GM12875 (cell line): Measurements from ENCODE around the gene ARID1B.

Experiments
- H3K4me3 ChIP-seq: one replicate; pipeline ENCODE4 v1.5.1; 2011; ENCODE audit warnings: low read depth, low read length, control low read depth
- TF ChIP-seq, protein P1 (sequence below): IDR thresholded peaks from 2 replicates; pipeline ENCODE4 v1.5.1; 2011; ENCODE audit warnings: low read depth, mild to moderate bottlenecking, control low read depth, inconsistent platforms, low read length, moderate library complexity, borderline replicate concordance; ENCODE audit not compliant: insufficient read depth

Gene ARID1B

DNA sequence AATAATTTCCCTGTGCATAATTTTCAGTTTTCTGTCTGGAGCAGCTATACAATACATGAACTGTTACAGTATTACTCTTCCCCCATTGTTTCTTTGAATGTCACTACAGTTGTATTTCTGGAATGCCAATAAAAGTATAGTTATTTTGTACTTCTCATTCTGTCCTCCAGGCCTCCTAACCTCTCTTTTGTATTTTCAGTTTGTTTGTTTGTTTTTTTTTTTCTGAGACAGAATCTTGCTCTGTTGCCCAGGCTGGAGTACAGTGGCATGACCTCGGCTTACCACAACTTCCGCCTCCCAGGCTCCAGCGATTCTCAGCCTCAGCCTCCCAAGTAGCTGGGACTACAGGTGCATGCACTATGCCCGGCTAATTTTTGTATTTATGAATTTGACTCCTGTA lies 16.8 kb upstream of the ARID1B start:
- TF ChIP-seq, protein P1, sequence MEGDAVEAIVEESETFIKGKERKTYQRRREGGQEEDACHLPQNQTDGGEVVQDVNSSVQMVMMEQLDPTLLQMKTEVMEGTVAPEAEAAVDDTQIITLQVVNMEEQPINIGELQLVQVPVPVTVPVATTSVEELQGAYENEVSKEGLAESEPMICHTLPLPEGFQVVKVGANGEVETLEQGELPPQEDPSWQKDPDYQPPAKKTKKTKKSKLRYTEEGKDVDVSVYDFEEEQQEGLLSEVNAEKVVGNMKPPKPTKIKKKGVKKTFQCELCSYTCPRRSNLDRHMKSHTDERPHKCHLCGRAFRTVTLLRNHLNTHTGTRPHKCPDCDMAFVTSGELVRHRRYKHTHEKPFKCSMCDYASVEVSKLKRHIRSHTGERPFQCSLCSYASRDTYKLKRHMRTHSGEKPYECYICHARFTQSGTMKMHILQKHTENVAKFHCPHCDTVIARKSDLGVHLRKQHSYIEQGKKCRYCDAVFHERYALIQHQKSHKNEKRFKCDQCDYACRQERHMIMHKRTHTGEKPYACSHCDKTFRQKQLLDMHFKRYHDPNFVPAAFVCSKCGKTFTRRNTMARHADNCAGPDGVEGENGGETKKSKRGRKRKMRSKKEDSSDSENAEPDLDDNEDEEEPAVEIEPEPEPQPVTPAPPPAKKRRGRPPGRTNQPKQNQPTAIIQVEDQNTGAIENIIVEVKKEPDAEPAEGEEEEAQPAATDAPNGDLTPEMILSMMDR: no peak
- no peak overlapping the region for H3K4me3 ChIP-seq

DNA sequence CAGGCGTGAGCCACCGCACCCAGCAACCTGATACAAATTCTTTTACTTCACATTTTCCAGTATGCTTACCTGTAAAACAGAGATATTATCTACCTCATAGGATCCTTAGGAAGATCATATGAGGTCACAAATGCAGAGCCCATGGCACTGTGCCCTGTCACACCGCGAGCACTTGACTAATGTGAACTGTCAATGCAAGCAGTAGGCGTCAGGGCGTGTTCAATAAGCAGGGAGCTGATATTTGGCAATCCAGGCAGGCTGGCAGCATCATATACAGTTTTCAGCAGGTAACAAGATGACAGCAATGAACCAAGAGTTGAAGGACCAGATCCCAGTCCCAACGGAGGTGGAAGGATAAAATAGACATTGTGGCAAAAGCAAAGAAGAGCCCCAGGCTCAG lies 14.6 kb upstream of the ARID1B start:
- TF ChIP-seq, protein P1: no peak

DNA sequence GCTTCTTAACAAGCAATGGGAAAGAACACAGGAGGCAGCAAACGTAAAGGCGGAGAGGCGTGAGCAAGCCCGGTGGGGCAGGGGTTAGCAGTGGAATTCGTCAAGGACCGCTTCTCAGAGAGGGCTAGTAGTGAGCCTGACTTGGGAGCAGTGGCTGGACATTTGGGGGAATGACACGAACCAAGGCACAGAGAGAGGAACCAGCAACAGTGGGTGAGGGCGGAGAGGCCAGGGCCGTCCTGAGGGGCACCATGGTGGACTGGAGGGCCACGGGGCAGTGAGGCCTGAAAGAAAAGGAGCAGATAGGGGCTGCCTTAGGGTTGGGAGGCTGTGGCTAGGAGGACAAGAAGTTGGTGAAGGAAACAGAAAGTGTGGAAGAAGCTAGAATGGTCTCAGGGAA lies 12.1 kb upstream of the ARID1B start:
- H3K4me3 ChIP-seq: no peak overlapping the region
- TF ChIP-seq, protein P1: no peak

More for the DNA sequence above, 14.6 kb upstream of the ARID1B start:
- no peak overlapping the region for H3K4me3 ChIP-seq

DNA sequence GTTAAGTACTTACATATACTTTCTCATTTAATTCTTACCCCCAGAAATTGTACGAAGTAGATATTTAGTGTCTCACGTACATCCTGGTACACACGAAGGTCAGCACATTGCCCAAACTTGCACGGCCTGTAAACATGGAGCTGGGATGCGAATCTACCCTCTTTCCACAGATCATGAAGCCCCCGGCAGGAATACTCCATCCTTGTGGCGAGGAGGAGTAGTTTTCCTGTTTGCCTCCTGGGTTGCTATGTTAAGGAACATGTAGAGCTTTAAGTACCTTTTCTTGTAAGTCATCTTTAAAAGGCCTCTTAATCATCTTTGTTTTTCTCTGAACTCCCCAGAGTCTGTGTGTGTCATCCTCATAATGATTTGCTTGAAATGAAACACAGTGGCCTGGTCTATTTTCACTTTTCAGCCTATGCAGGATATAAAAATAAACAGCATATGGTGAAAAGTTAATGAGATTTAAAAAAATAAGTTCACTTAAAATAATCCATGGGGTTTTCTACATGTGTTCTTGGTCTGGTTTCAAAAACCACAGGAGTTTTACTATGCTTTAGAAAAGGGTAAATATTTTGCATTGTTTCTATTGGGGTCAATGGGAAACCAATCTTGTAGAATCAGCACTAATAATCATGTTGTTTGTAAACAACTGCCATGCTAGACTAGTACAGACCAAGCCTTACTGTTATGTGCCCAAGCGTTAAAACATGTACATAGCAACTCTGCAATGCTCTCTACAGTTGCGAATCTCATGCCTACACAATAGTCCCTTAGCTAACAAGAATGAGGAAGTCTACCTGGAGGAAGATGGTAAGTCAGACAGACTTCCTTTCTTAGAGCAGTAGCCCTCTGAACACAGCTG lies 9.3 kb upstream of the ARID1B start:
- TF ChIP-seq, protein P1: no peak
- H3K4me3 ChIP-seq: no peak overlapping the region

DNA sequence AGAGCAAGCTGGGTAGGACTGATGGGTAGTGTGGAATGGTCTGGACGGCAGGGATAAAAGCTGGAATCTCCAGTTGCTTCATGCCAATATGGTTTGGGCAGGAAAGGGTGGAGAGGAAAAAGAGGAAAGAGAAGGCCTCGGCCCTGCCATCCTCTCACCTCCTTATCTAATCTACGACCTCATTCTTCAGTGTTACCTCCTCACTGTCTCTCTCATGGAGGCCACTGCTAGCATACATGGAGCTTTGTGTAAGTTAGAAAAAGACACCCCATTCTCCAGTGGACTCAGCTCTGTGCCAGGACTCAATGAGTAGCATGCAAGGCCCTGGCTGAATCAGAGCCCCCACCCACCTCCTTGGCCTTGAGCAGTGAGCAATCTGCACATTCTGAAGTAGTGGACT lies 6.1 kb upstream of the ARID1B start:
- TF ChIP-seq, protein P1: no peak

DNA sequence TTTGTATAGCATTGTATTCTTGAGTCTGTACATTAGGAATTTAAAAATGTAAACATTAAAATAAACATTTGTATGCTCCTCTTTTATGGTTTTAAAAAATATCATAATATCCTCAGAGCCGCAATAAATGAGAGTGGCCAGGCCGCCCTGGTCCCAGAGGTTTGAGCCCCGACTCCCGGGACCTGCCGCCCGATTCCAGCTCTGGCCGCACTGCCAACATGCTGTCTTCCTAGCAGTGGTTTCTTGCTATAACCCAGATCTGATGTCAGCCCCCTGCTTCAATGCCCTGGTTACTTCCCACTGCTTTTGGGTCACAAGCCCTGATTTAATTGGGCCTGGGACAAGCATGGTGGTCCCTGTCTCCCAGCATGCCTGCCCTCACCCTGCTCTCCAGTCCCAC lies 5.4 kb upstream of the ARID1B start:
- H3K4me3 ChIP-seq: no peak overlapping the region
- TF ChIP-seq, protein P1: no peak

More for the DNA sequence above, 6.1 kb upstream of the ARID1B start:
- H3K4me3 ChIP-seq: no peak overlapping the region

DNA sequence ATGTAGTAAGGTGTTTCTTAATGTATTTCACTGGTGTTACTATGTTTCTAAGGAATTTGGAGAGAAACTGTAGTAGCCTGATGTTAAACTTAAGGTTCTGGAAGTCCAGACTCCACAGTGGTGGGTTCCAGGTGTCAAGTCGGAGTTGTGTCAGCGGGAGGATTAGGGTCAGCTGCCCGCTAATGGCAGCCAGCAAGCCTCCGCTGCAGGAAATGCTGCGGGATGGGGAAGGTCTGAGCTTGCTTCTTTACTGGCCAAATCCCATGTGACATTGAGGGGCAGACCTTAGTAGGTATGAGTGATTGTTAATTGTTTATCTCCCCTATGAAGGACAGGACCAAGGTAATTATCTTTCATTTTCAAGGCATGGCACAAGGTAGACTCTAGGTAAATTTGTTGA lies 3.7 kb upstream of the ARID1B start:
- TF ChIP-seq, protein P1: no peak
- no peak overlapping the region for H3K4me3 ChIP-seq
